Fibroblast of lung (primary cell): ENCODE data around the gene CASKIN1.

Experiments used
- CTCF ChIP-seq, 2 donors: IDR thresholded peaks in 1 of 2; conservative IDR thresholded peaks in 1 of 2; 1 replicate in 1 of 2; 2 replicates in 1 of 2; pipeline ENCODE4 v1.5.1; 2011 to 2012; ENCODE audit warnings: low read length in 2 of 2, control low read depth in 1 of 2, inconsistent platforms in 1 of 2, low read depth in 1 of 2, mild to moderate bottlenecking in 1 of 2
- EZH2 ChIP-seq: IDR thresholded peaks from 2 replicates; pipeline ENCODE4 v1.5.1; 2012; ENCODE audit warnings: low read length, control low read depth, mild to moderate bottlenecking; ENCODE audit errors: missing control alignments

DNA sequence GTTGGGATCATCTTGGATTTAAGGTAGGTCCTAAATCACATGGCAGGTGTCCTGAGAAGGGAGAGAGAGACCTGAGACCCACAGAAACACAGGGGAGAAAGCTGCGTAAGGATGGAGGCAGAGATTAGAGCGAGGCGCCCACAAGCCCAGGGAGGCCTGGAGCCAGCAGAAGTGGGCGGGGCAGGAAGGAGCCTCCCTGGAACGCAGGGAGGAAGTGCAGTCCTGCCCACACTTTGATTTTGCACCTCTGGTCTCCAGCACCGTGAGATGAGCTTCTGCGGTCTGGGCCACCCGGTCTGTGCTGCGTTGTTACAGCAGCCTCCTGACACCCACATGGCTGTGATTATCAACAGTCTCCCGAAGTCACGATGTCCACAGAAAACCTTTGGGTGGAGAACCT lies 46.2 kb upstream of the CASKIN1 start:
- TF ChIP-seq CTCF (conservative IDR thresholded peaks at IDR 0.05 in 1 of 2, IDR thresholded peaks at IDR 0.05 in 1 of 2; ENCODE audit: low read depth in 1 of 2, low read length in 2 of 2) (no peak), EZH2 (no peak)
